Measurements from ENCODE around the gene RAB1B. TPM values are rescaled to one million over a fixed set of nuclear protein-coding genes. Genes with fewer than 3 reads are reported as not detected.

The RAB1B gene
- total RNA-seq, 2 donors from 2014 or later, result 122 to 126 TPM

DNA sequence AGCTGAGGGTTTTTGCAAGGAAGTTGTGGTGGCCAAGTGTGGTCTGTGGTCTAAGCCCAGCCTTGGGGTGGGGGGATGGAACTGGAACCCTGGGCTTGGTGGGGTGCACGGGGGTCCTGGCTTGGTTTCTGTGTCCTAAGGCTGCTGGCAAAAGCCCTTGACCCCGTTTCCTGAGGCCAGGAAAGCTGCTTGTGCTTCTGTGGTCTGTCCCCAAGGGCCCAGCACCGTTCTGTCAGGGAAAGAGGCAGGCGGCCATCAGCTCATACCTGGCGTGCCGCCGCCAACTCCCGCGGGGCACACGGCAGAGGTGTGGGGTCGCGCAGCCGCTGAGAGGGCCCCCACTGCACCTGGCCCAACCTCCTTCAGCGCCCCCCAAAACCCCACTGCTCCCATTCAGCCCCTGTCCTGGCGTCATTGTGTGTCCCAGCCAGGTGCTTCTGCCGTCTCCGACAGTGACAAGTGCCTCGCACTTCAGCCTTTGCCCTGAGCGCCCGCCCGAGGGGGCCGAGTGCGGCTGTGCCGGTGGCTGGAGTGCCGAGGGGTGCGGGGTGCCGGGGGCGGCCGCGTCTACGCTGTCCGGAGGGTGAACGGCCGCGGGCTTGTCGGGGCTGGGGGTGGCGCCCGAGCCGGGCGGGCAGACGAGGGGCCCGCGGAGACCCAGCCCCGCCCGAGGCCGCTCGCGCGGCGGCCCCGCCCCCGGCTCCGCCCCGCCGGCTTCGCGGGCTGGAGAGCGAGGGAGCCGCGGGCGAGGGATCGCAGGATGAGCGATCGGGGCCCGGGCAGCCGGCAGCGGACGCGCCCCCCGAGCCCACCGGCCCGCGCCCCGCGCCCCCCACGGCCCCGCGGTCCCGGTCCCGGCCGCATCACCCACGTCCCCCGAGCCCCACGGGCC lies 9.3 kb downstream of the RAB1B start, which contains the start of gene CNIH2:
Gene CNIH2 (plus strand): TSS at position 705 of the 892 bp plus-strand sequence. CDS start 282 bp downstream, outside the sequence.
- TF ChIP-seq, protein P1, sequence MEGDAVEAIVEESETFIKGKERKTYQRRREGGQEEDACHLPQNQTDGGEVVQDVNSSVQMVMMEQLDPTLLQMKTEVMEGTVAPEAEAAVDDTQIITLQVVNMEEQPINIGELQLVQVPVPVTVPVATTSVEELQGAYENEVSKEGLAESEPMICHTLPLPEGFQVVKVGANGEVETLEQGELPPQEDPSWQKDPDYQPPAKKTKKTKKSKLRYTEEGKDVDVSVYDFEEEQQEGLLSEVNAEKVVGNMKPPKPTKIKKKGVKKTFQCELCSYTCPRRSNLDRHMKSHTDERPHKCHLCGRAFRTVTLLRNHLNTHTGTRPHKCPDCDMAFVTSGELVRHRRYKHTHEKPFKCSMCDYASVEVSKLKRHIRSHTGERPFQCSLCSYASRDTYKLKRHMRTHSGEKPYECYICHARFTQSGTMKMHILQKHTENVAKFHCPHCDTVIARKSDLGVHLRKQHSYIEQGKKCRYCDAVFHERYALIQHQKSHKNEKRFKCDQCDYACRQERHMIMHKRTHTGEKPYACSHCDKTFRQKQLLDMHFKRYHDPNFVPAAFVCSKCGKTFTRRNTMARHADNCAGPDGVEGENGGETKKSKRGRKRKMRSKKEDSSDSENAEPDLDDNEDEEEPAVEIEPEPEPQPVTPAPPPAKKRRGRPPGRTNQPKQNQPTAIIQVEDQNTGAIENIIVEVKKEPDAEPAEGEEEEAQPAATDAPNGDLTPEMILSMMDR (conservative IDR thresholded peaks at IDR 0.05), result no peak
- H3K27ac Mint-ChIP-seq, result no peak within 1 kb of the TSS

DNA sequence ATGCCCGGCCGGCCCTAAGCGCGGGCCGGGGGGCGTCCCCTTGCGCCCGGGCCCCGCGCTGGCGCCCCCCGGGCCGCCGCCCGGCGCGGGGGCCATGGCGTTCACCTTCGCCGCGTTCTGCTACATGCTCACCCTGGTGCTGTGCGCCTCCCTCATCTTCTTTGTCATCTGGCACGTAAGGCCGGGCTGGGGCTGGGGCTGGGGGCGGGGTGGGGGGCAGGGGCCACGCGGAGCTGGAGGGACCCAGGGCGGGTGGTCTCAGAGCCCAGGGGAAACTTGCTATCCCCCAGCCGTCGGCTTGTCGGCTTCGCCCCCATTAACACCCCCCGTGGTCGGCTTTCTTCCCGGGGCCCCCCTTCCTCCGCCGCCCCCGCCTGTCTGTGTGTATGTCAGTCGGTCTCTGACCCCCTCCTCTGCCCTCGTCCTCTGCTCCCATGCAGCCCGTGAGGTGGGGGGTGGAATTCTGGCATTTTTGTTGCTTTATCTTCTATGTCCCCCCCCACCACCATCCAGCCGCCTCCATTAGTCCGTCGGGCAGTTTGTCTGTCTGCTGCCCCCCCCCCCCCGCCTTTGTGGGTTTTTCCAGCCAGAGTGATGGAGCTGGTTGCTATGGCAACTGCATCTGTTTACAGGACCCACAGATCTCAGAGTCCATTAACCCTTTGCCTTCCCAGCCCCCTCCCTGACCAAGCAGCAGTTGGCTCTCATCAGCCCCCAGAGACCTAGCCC lies 10.1 kb downstream of the RAB1B start:
- Histone ChIP-seq H3K27me3 (ENCODE audit: control insufficient read depth, insufficient read depth, low read length, poor library complexity, severe bottlenecking) (peaks cover 14% of the 10 kb centered on the region), H3K9me3 (ENCODE audit: control insufficient read depth, low read length) (no peaks in the 10 kb centered on the region), H3K27ac (ENCODE audit: low read depth, low read length) (peak overlapping the region; percentile 78), H3K9ac (ENCODE audit: extremely low read depth, low read length, poor library complexity, severe bottlenecking) (no peak overlapping the region), H3K4me3 (ENCODE audit: low read length) (no peak overlapping the region), H3K36me3 (ENCODE audit: control insufficient read depth, insufficient read depth, low read length) (peaks cover 13% of the 10 kb centered on the region), H3K4me1 (ENCODE audit: control insufficient read depth, insufficient read depth, low read length) (peaks cover 3% of the 10 kb centered on the region)
- no peak overlapping the region for H3K27ac Mint-ChIP-seq
- DNase-seq, result no peak
- no peaks in the 10 kb centered on the region for H3K9me3 Mint-ChIP-seq
- H3K27me3 Mint-ChIP-seq (ENCODE audit: insufficient read depth), result peaks cover 30% of the 10 kb centered on the region
- WGBS, 2 experiments (ENCODE audit: insufficient coverage in 1 of 2, insufficient read length in 1 of 2), result 0 to 3% methylated on average over 9 to 36 of the region's 45 CpGs
- peak overlapping the region; percentile 43 for H3K4me3 Mint-ChIP-seq
- H3K4me1 Mint-ChIP-seq, result no peaks in the 10 kb centered on the region
- TF ChIP-seq, protein P1 (conservative IDR thresholded peaks at IDR 0.05), result no peak
- peaks cover 14% of the 10 kb centered on the region for H3K36me3 Mint-ChIP-seq (ENCODE audit: low read depth)

More for the DNA sequence above, 9.3 kb downstream of the RAB1B start, which contains the start of gene CNIH2:
- Histone ChIP-seq H3K4me3 (ENCODE audit: low read length) (no peak within 1 kb of the TSS), H3K36me3 (ENCODE audit: control insufficient read depth, insufficient read depth, low read length) (peaks cover 21% of the 10 kb centered on the region), H3K9me3 (ENCODE audit: control insufficient read depth, low read length) (no peaks in the 10 kb centered on the region), H3K27ac (ENCODE audit: low read depth, low read length) (peak within 1 kb of the TSS; percentile 78), H3K9ac (ENCODE audit: extremely low read depth, low read length, poor library complexity, severe bottlenecking) (no peak within 1 kb of the TSS), H3K4me1 (ENCODE audit: control insufficient read depth, insufficient read depth, low read length) (peaks cover 2% of the 10 kb centered on the region), H3K27me3 (ENCODE audit: control insufficient read depth, insufficient read depth, low read length, poor library complexity, severe bottlenecking) (peaks cover 14% of the 10 kb centered on the region)
- Mint-ChIP-seq H3K4me1 (no peaks in the 10 kb centered on the region), H3K9me3 (no peaks in the 10 kb centered on the region), H3K27me3 (ENCODE audit: insufficient read depth) (peaks cover 30% of the 10 kb centered on the region), H3K36me3 (ENCODE audit: low read depth) (peaks cover 22% of the 10 kb centered on the region), H3K4me3 (peak within 1 kb of the TSS; percentile 43)
- peak; percentile 83 for DNase-seq
- 4 to 19% methylated on average over 7 to 84 of the region's 84 CpGs for WGBS, 2 experiments (ENCODE audit: insufficient coverage in 1 of 2, insufficient read length in 1 of 2)

DNA sequence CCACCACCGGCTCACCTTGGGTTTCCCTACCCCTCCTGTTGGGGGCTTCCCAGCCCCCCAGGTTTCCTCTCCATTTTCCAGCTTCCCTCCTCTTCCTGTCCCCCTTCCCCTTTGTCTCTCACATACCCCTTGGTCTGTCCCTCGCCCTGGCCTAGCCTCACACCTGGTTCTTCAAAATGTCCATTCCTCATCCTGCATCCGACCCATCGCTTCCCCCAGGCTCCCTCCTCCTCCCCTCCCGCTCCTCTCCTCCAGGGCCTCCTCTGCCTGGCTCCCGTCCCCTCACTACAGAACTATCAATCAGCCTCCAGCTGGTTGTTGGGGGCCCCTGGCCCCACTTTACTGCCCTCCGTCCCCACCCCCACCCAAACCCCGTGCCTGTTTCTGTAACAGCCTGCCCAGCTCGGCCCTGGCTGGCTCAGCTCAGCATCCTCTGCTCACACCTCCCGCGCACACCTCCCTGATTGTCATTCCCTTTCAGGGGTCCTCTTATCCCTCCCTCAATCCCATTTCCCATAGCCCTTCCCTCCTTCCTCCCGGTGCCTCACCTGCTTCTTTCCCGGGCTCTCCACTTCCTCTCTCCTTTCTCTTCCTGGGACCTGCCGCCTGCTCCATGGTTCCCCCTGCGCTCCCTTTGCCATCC lies 10.8 kb downstream of the RAB1B start:
- TF ChIP-seq, protein P1 (conservative IDR thresholded peaks at IDR 0.05), result no peak
- Histone ChIP-seq H3K9me3 (ENCODE audit: control insufficient read depth, low read length) (no peaks in the 10 kb centered on the region), H3K9ac (ENCODE audit: extremely low read depth, low read length, poor library complexity, severe bottlenecking) (no peak overlapping the region), H3K27me3 (ENCODE audit: control insufficient read depth, insufficient read depth, low read length, poor library complexity, severe bottlenecking) (peaks cover 14% of the 10 kb centered on the region), H3K36me3 (ENCODE audit: control insufficient read depth, insufficient read depth, low read length) (peaks cover 9% of the 10 kb centered on the region), H3K4me3 (ENCODE audit: low read length) (no peak overlapping the region), H3K27ac (ENCODE audit: low read depth, low read length) (peak overlapping the region; percentile 78), H3K4me1 (ENCODE audit: control insufficient read depth, insufficient read depth, low read length) (peaks cover 3% of the 10 kb centered on the region)
- 54 to 56% methylated on average over 10 to 15 of the region's 15 CpGs for WGBS, 2 experiments (ENCODE audit: insufficient coverage in 1 of 2, insufficient read length in 1 of 2)
- Mint-ChIP-seq H3K4me3 (peak overlapping the region; percentile 43), H3K4me1 (no peaks in the 10 kb centered on the region), H3K36me3 (ENCODE audit: low read depth) (peaks cover 10% of the 10 kb centered on the region), H3K27me3 (ENCODE audit: insufficient read depth) (peaks cover 30% of the 10 kb centered on the region), H3K27ac (no peak overlapping the region), H3K9me3 (no peaks in the 10 kb centered on the region)
- DNase-seq, result peak; percentile 64
